ENCODE results near the gene DGKI.

DGKI gene

GRCh38 chr7:137652721-137653120, 194.1 kb downstream of the DGKI start:
- DNase-seq (ENCODE audit: low read depth), result peak; percentile 9

- DNase-seq (ENCODE audit: low read depth), result no peak
These were observed 198.7 kb downstream of the DGKI start for GRCh38 chr7:137647905-137648565.

GRCh38 chr7:137642472-137642871, 204.3 kb downstream of the DGKI start:
- no peak for DNase-seq (ENCODE audit: low read depth)

GRCh38 chr7:137642031-137642430, 204.7 kb downstream of the DGKI start:
- DNase-seq (ENCODE audit: low read depth), result no peak

GRCh38 chr7:137636376-137636775, 210.4 kb downstream of the DGKI start:
- DNase-seq (ENCODE audit: low read depth), result no peak

GRCh38 chr7:137635874-137636273, 210.9 kb downstream of the DGKI start:
- no peak for DNase-seq (ENCODE audit: low read depth)

GRCh38 chr7:137635132-137635531, 211.6 kb downstream of the DGKI start:
- DNase-seq (ENCODE audit: low read depth), result no peak

GRCh38 chr7:137634356-137634755, 212.4 kb downstream of the DGKI start:
- DNase-seq (ENCODE audit: low read depth), result no peak

GRCh38 chr7:137633133-137633532, 213.6 kb downstream of the DGKI start:
- no peak for DNase-seq (ENCODE audit: low read depth)

- DNase-seq (ENCODE audit: low read depth), result no peak
These were observed 218.6 kb downstream of the DGKI start for GRCh38 chr7:137628216-137628615.

GRCh38 chr7:137626469-137627067, 220.2 kb downstream of the DGKI start:
- peak; percentile 21 for DNase-seq (ENCODE audit: low read depth)

- DNase-seq (ENCODE audit: low read depth), result no peak
These were observed 221.6 kb downstream of the DGKI start for GRCh38 chr7:137625197-137625596.

- DNase-seq (ENCODE audit: low read depth), result no peak
These were observed 227.6 kb downstream of the DGKI start for GRCh38 chr7:137619181-137619580.

- DNase-seq (ENCODE audit: low read depth), result no peak
These were observed 228.0 kb downstream of the DGKI start for GRCh38 chr7:137618748-137619147.

GRCh38 chr7:137613006-137613525, 233.7 kb downstream of the DGKI start:
- DNase-seq (ENCODE audit: low read depth), result no peak

GRCh38 chr7:137611606-137612005, 235.2 kb downstream of the DGKI start:
- no peak for DNase-seq (ENCODE audit: low read depth)

- no peak for DNase-seq (ENCODE audit: low read depth)
These were observed 237.3 kb downstream of the DGKI start for GRCh38 chr7:137609500-137609899.

- DNase-seq (ENCODE audit: low read depth), result peak; percentile 44
These were observed 240.6 kb downstream of the DGKI start for GRCh38 chr7:137606061-137606674.

- no peak for DNase-seq (ENCODE audit: low read depth)
These were observed 243.7 kb downstream of the DGKI start for GRCh38 chr7:137603043-137603442.

- no peak for DNase-seq (ENCODE audit: low read depth)
These were observed 245.1 kb downstream of the DGKI start for GRCh38 chr7:137601642-137602041.

GRCh38 chr7:137597856-137598255, 248.9 kb downstream of the DGKI start:
- DNase-seq (ENCODE audit: low read depth), result no peak

GRCh38 chr7:137593115-137593711, 253.6 kb downstream of the DGKI start:
- no peak for DNase-seq (ENCODE audit: low read depth)
